Measurements from ENCODE around the gene UROS. TPM values are rescaled to one million over a fixed set of nuclear protein-coding genes. Genes with fewer than 3 reads are reported as not detected.

UROS gene
- polyA plus RNA-seq, 1 of the 3 experiments (the other 2 are of a cell fraction), result 49.2 TPM

- Histone ChIP-seq H4K20me1 (ENCODE audit: insufficient read depth) (no peaks in the 10 kb centered on the region), H3K79me2 (ENCODE audit: insufficient read depth) (no peaks in the 10 kb centered on the region), H3K9me3 (no peaks in the 10 kb centered on the region), H3K9me2 (no peaks in the 10 kb centered on the region), H3K4me3 (ENCODE audit: low read depth in 2 of 2, low read length in 1 of 2) (no peak overlapping the region), H3K27ac (ENCODE audit: low read depth in 2 of 2, low read length in 1 of 2) (no peak overlapping the region), H3F3A (replicated peaks; ENCODE audit: insufficient read depth) (no peaks in the 10 kb centered on the region), H2AFZ (ENCODE audit: low read depth) (no peak overlapping the region), H3K4me1 (ENCODE audit: control insufficient read depth in 1 of 2, insufficient read depth in 2 of 2, low read depth in 1 of 2, low read length in 1 of 2) (no peaks in the 10 kb centered on the region), H3K9ac (no peak overlapping the region), H3K27me3 (ENCODE audit: insufficient read depth) (no peaks in the 10 kb centered on the region), H3K4me2 (no peak overlapping the region), H3K36me3 (replicated peaks in 1 of 2; ENCODE audit: control insufficient read depth in 1 of 2, insufficient read depth in 2 of 2, low read length in 1 of 2) (peaks cover 2 to 4% of the 10 kb centered on the region in 2 experiments)
- 95% methylated on average over 10 of the region's 11 CpGs for WGBS (ENCODE audit: low lambda C conversion rate)
- ChIA-PET POLR2A (no interaction called here), CTCF (no interaction called here)
- TF ChIP-seq GABPA (IDR thresholded peaks at IDR 0.05; ENCODE audit: low read depth) (no peak), RCOR1 (IDR thresholded peaks at IDR 0.05; ENCODE audit: low read length) (no peak)
- DNase-seq, result no peak
Observed at GRCh38 chr10:125772864-125773180, 50.2 kb downstream of the UROS start.

GRCh38 chr10:125772112-125772863 is 50.8 kb downstream of the UROS start:
- Histone ChIP-seq H3K36me3 (replicated peaks in 1 of 2; ENCODE audit: control insufficient read depth in 1 of 2, insufficient read depth in 2 of 2, low read length in 1 of 2) (peaks cover 4% of the 10 kb centered on the region in 2 experiments), H2AFZ (ENCODE audit: low read depth) (no peak overlapping the region), H3K27ac (ENCODE audit: low read depth in 2 of 2, low read length in 1 of 2) (no peak overlapping the region), H4K20me1 (ENCODE audit: insufficient read depth) (no peaks in the 10 kb centered on the region), H3K9me3 (no peaks in the 10 kb centered on the region), H3K4me2 (no peak overlapping the region), H3K27me3 (ENCODE audit: insufficient read depth) (no peaks in the 10 kb centered on the region), H3K4me3 (ENCODE audit: low read depth in 2 of 2, low read length in 1 of 2) (no peak overlapping the region), H3K4me1 (ENCODE audit: control insufficient read depth in 1 of 2, insufficient read depth in 2 of 2, low read depth in 1 of 2, low read length in 1 of 2) (no peaks in the 10 kb centered on the region), H3F3A (replicated peaks; ENCODE audit: insufficient read depth) (no peaks in the 10 kb centered on the region), H3K9ac (no peak overlapping the region), H3K9me2 (no peaks in the 10 kb centered on the region), H3K79me2 (ENCODE audit: insufficient read depth) (no peaks in the 10 kb centered on the region)
- DNase-seq, result no peak
- TF ChIP-seq ELF1 (IDR thresholded peaks at IDR 0.05) (no peak), EP300 (IDR thresholded peaks at IDR 0.05; ENCODE audit: borderline replicate concordance in 1 of 2, low read depth in 1 of 2, low read length in 1 of 2) (no peak), POLR2AphosphoS5 (IDR thresholded peaks at IDR 0.05; ENCODE audit: low read depth, low read length) (no peak), JUND (IDR thresholded peaks at IDR 0.05) (no peak), RXRA (IDR thresholded peaks at IDR 0.05; ENCODE audit: borderline replicate concordance, low read depth) (no peak), FOSL2 (IDR thresholded peaks at IDR 0.05; ENCODE audit: borderline replicate concordance, low read depth) (no peak), GABPA (IDR thresholded peaks at IDR 0.05; ENCODE audit: low read depth) (no peak), USF1 (IDR thresholded peaks at IDR 0.05; ENCODE audit: borderline replicate concordance, low read depth) (no peak), MAX (IDR thresholded peaks at IDR 0.05; ENCODE audit: low read depth) (no peak), RAD21 (IDR thresholded peaks at IDR 0.05; ENCODE audit: low read length) (no peak), ZBTB33 (IDR thresholded peaks at IDR 0.05; ENCODE audit: borderline replicate concordance, low read depth) (no peak), PBX3 (IDR thresholded peaks at IDR 0.05) (no peak), NFIC (IDR thresholded peaks at IDR 0.05; ENCODE audit: borderline replicate concordance) (no peak), RCOR1 (IDR thresholded peaks at IDR 0.05; ENCODE audit: low read length) (no peak), YY1 (IDR thresholded peaks at IDR 0.05; ENCODE audit: low read depth) (no peak), NRF1 (IDR thresholded peaks at IDR 0.05; ENCODE audit: low read depth, low read length) (no peak), CTCF (IDR thresholded peaks at IDR 0.05) (no peak)
- CTCF ChIA-PET, result interaction anchor here (1.0 kb wide), 1 partner anchor 51 kb away, joined by 3 read pairs; the partner anchor contains the start of genes BCCIP and UROS
- POLR2A ChIA-PET, result no interaction called here
- 97% methylated on average over 10 of the region's 28 CpGs for WGBS (ENCODE audit: low lambda C conversion rate)
